Measurements from ENCODE around the gene LSG1.
A peak's percentile ranks its signal among the peaks of the same experiment; 100 is the strongest.

Gene LSG1

DNA sequence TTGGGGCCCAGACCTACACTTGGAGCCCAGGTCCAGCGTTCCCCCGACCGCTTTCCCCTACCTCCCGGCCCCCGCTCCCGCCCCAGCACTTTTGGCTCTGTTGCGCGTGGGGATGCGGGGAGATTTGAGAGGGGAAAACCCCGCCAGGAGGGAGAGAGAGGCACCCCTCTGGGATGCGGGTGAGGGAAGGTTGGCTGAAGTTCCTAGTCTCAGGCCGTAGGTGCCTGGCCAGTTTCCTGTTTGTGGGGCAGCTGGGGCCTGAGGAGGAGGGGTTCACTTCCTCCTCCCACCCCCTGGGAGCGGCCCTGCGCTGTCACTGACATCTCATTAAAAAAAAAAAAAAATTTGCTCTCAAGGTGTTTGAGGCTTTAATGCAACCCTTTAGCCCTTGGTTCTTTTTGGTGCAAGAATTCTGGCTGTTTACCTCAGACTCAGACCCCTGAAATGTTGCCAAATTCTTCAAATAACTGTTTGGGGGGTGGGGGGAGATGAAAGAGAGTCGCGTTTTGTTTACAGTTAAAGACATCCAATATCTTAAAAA lies 16.3 kb upstream of the LSG1 start:
- peak overlapping the region; percentile 81 for H3K27ac ChIP-seq (ENCODE audit: low read depth, low read length)
- H3K4me1 ChIP-seq (ENCODE audit: control insufficient read depth in 5 of 5, insufficient read depth in 5 of 5, low read length in 5 of 5) = peaks cover 8 to 68% (median 53%) of the 10 kb centered on the region in 5 donors
- peaks cover 0 to 13% (median 4%) of the 10 kb centered on the region in 5 donors for H3K27me3 ChIP-seq (ENCODE audit: control insufficient read depth in 5 of 5, insufficient read depth in 4 of 5, low read length in 5 of 5)

GRCh38 chr3:194687638-194688199 lies 15.7 kb upstream of the LSG1 start:
- no peaks in the 10 kb centered on the region for H3K9me3 ChIP-seq (ENCODE audit: control insufficient read depth in 5 of 5, low read length in 5 of 5)
- peak overlapping the region in 4 of 5 donors; percentile 80 to 89 (median 82) for H3K4me3 ChIP-seq (ENCODE audit: low read depth in 1 of 5, low read length in 5 of 5)
- H3K9ac ChIP-seq (ENCODE audit: low read length in 5 of 5) = peak overlapping the region in 2 of 5 donors; percentile 56 to 64
- H3K27ac ChIP-seq (ENCODE audit: low read depth, low read length) = peak overlapping the region; percentile 81
- peaks cover 0 to 4% (median 0%) of the 10 kb centered on the region in 5 donors for H3K36me3 ChIP-seq (ENCODE audit: control insufficient read depth in 5 of 5, insufficient read depth in 5 of 5, low read length in 5 of 5)
- H3K4me1 ChIP-seq (ENCODE audit: control insufficient read depth in 5 of 5, insufficient read depth in 5 of 5, low read length in 5 of 5) = peaks cover 10 to 74% (median 57%) of the 10 kb centered on the region in 5 donors
- peaks cover 0 to 13% (median 4%) of the 10 kb centered on the region in 5 donors for H3K27me3 ChIP-seq (ENCODE audit: control insufficient read depth in 5 of 5, insufficient read depth in 4 of 5, low read length in 5 of 5)

More for the DNA sequence above, 16.3 kb upstream of the LSG1 start:
- Histone ChIP-seq H3K9ac (ENCODE audit: low read length in 5 of 5) (peak overlapping the region in 2 of 5 donors; percentile 56 to 64), H3K4me3 (ENCODE audit: low read depth in 1 of 5, low read length in 5 of 5) (peak overlapping the region in 4 of 5 donors; percentile 80 to 89 (median 82)), H3K36me3 (ENCODE audit: control insufficient read depth in 5 of 5, insufficient read depth in 5 of 5, low read length in 5 of 5) (peaks cover 0 to 4% (median 0%) of the 10 kb centered on the region in 5 donors), H3K9me3 (ENCODE audit: control insufficient read depth in 5 of 5, low read length in 5 of 5) (no peaks in the 10 kb centered on the region)

- H3K9me3 ChIP-seq (ENCODE audit: control insufficient read depth in 5 of 5, low read length in 5 of 5) = no peaks in the 10 kb centered on the region
- peaks cover 0 to 13% (median 4%) of the 10 kb centered on the region in 5 donors for H3K27me3 ChIP-seq (ENCODE audit: control insufficient read depth in 5 of 5, insufficient read depth in 4 of 5, low read length in 5 of 5)
- H3K9ac ChIP-seq (ENCODE audit: low read length in 5 of 5) = peak overlapping the region in 3 of 5 donors; percentile 39 to 64 (median 52)
- peaks cover 11 to 78% (median 62%) of the 10 kb centered on the region in 5 donors for H3K4me1 ChIP-seq (ENCODE audit: control insufficient read depth in 5 of 5, insufficient read depth in 5 of 5, low read length in 5 of 5)
- peak overlapping the region; percentile 81 for H3K27ac ChIP-seq (ENCODE audit: low read depth, low read length)
- H3K36me3 ChIP-seq (ENCODE audit: control insufficient read depth in 5 of 5, insufficient read depth in 5 of 5, low read length in 5 of 5) = peaks cover 0 to 4% (median 0%) of the 10 kb centered on the region in 5 donors
- peak overlapping the region in 4 of 5 donors; percentile 80 to 89 (median 82) for H3K4me3 ChIP-seq (ENCODE audit: low read depth in 1 of 5, low read length in 5 of 5)
Measured at GRCh38 chr3:194686816-194687637, 15.0 kb upstream of the LSG1 start.

- peak overlapping the region in 3 of 5 donors; percentile 39 to 75 (median 73) for H3K9ac ChIP-seq (ENCODE audit: low read length in 5 of 5)
- H3K4me1 ChIP-seq (ENCODE audit: control insufficient read depth in 5 of 5, insufficient read depth in 5 of 5, low read length in 5 of 5) = peaks cover 11 to 72% (median 62%) of the 10 kb centered on the region in 5 donors
- peak overlapping the region; percentile 30 for H3K27ac ChIP-seq (ENCODE audit: low read depth, low read length)
Measured at GRCh38 chr3:194686414-194686815, 14.4 kb upstream of the LSG1 start.

DNA sequence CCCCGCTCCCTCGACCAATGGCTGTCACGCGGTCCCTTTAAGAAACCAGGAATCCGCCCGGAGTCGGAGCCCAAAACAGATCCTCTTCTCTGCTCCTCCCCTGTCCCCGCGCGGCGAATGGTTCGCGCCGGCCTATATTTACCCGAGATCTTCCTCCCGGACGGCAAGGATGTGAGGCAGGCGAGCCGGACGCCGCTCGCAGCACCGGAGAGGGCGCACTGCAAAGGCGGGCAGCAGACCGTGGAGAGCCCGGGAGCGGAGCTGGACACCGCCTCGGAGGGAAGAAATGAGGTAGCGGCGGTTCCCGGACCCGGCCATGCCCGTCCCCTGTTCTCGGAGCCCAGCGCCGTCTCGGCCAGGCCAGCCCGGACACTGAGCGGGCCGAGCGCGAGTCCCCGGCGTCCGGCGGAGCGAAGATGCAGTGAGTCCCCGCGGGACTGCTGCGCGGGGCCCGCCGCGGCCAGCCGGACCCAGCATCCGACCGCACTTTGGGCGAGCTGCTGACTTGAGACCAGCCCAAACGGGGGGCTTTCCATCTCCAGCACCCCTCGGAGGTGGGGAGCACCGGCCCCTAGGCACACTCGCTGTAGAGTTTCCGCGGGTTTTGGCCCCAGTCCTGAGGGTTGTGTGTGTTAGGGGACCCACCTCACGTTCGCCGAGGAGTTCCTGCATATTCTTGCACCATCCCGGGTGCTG lies 13.9 kb upstream of the LSG1 start, which contains the start of gene FAM43A:
Gene FAM43A (plus strand): TSS at position 166 of the 696 bp plus-strand sequence. CDS start 944 bp downstream, outside the sequence.
- Histone ChIP-seq H3K27me3 (ENCODE audit: control insufficient read depth in 5 of 5, insufficient read depth in 4 of 5, low read length in 5 of 5) (peaks cover 0 to 13% (median 4%) of the 10 kb centered on the region in 5 donors), H3K36me3 (ENCODE audit: control insufficient read depth in 5 of 5, insufficient read depth in 5 of 5, low read length in 5 of 5) (peaks cover 0 to 4% (median 0%) of the 10 kb centered on the region in 5 donors), H3K4me1 (ENCODE audit: control insufficient read depth in 5 of 5, insufficient read depth in 5 of 5, low read length in 5 of 5) (peaks cover 11 to 68% (median 62%) of the 10 kb centered on the region in 5 donors), H3K9me3 (ENCODE audit: control insufficient read depth in 5 of 5, low read length in 5 of 5) (no peaks in the 10 kb centered on the region), H3K27ac (ENCODE audit: low read depth, low read length) (peak within 1 kb of the TSS; percentile 81), H3K4me3 (ENCODE audit: low read depth in 1 of 5, low read length in 5 of 5) (peak within 1 kb of the TSS; percentile 80 to 89 (median 84)), H3K9ac (ENCODE audit: low read length in 5 of 5) (peak within 1 kb of the TSS in 3 of 5 donors; percentile 39 to 75 (median 73))

More at GRCh38 chr3:194686414-194686815, 14.4 kb upstream of the LSG1 start:
- peak overlapping the region; percentile 80 to 89 (median 84) for H3K4me3 ChIP-seq (ENCODE audit: low read depth in 1 of 5, low read length in 5 of 5)
- peaks cover 0 to 13% (median 4%) of the 10 kb centered on the region in 5 donors for H3K27me3 ChIP-seq (ENCODE audit: control insufficient read depth in 5 of 5, insufficient read depth in 4 of 5, low read length in 5 of 5)
- H3K9me3 ChIP-seq (ENCODE audit: control insufficient read depth in 5 of 5, low read length in 5 of 5) = no peaks in the 10 kb centered on the region
- H3K36me3 ChIP-seq (ENCODE audit: control insufficient read depth in 5 of 5, insufficient read depth in 5 of 5, low read length in 5 of 5) = peaks cover 0 to 4% (median 0%) of the 10 kb centered on the region in 5 donors

DNA sequence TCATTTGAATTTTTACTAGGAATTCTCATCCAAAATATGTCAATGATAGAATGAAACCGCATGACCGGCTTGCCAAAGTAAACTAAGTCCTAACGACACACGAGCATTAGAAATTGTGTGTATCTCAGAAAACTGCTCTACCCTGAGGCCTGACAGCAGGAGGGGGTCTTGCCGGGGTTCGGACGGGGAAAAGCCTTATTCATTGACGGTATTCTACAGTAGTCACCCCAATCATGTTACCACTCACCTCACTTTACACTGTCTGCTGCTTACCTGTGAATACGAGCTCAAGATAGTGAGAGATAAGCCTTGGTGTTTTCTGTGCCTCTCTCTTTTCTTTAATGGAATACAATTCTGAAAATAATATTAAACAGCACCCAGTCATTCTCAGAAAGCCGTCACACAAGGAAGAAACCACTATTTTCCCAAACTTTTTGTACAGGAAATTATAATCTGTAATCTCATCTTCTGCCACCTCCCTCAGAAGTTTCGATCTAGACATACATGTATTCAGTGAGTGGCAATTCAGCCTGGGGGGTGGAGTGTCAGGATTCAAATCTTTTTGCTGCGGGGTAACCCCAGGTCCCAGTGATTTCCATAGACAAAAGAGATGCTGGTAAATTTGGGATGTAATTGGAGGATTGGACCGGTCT lies 13.2 kb upstream of the LSG1 start:
- peaks cover 11 to 62% (median 61%) of the 10 kb centered on the region in 5 donors for H3K4me1 ChIP-seq (ENCODE audit: control insufficient read depth in 5 of 5, insufficient read depth in 5 of 5, low read length in 5 of 5)
- H3K9me3 ChIP-seq (ENCODE audit: control insufficient read depth in 5 of 5, low read length in 5 of 5) = no peaks in the 10 kb centered on the region
- peak overlapping the region; percentile 11 to 89 (median 81) for H3K4me3 ChIP-seq (ENCODE audit: low read depth in 1 of 5, low read length in 5 of 5)
- peak overlapping the region in 2 of 5 donors; percentile 39 to 73 for H3K9ac ChIP-seq (ENCODE audit: low read length in 5 of 5)
- peaks cover 0 to 13% (median 4%) of the 10 kb centered on the region in 5 donors for H3K27me3 ChIP-seq (ENCODE audit: control insufficient read depth in 5 of 5, insufficient read depth in 4 of 5, low read length in 5 of 5)
- H3K27ac ChIP-seq (ENCODE audit: low read depth, low read length) = no peak overlapping the region
- H3K36me3 ChIP-seq (ENCODE audit: control insufficient read depth in 5 of 5, insufficient read depth in 5 of 5, low read length in 5 of 5) = peaks cover 0 to 4% (median 0%) of the 10 kb centered on the region in 5 donors

GRCh38 chr3:194683380-194683779 lies 11.4 kb upstream of the LSG1 start:
- peaks cover 9 to 49% (median 46%) of the 10 kb centered on the region in 5 donors for H3K4me1 ChIP-seq (ENCODE audit: control insufficient read depth in 5 of 5, insufficient read depth in 5 of 5, low read length in 5 of 5)
- no peak overlapping the region for H3K9ac ChIP-seq (ENCODE audit: low read length in 5 of 5)
- peaks cover 0 to 4% (median 0%) of the 10 kb centered on the region in 5 donors for H3K36me3 ChIP-seq (ENCODE audit: control insufficient read depth in 5 of 5, insufficient read depth in 5 of 5, low read length in 5 of 5)
- no peak overlapping the region for H3K4me3 ChIP-seq (ENCODE audit: low read depth in 1 of 5, low read length in 5 of 5)
- no peaks in the 10 kb centered on the region for H3K9me3 ChIP-seq (ENCODE audit: control insufficient read depth in 5 of 5, low read length in 5 of 5)
- peaks cover 0 to 7% (median 4%) of the 10 kb centered on the region in 5 donors for H3K27me3 ChIP-seq (ENCODE audit: control insufficient read depth in 5 of 5, insufficient read depth in 4 of 5, low read length in 5 of 5)
- H3K27ac ChIP-seq (ENCODE audit: low read depth, low read length) = no peak overlapping the region

GRCh38 chr3:194682694-194683310 lies 10.8 kb upstream of the LSG1 start:
- H3K27ac ChIP-seq (ENCODE audit: low read depth, low read length) = no peak overlapping the region
- H3K9ac ChIP-seq (ENCODE audit: low read length in 5 of 5) = no peak overlapping the region

More at GRCh38 chr3:194682694-194683310, 10.8 kb upstream of the LSG1 start:
- Histone ChIP-seq H3K27me3 (ENCODE audit: control insufficient read depth in 5 of 5, insufficient read depth in 4 of 5, low read length in 5 of 5) (peaks cover 0 to 7% (median 4%) of the 10 kb centered on the region in 5 donors), H3K9me3 (ENCODE audit: control insufficient read depth in 5 of 5, low read length in 5 of 5) (no peaks in the 10 kb centered on the region), H3K36me3 (ENCODE audit: control insufficient read depth in 5 of 5, insufficient read depth in 5 of 5, low read length in 5 of 5) (peaks cover 0 to 4% (median 0%) of the 10 kb centered on the region in 5 donors), H3K4me3 (ENCODE audit: low read depth in 1 of 5, low read length in 5 of 5) (no peak overlapping the region), H3K4me1 (ENCODE audit: control insufficient read depth in 5 of 5, insufficient read depth in 5 of 5, low read length in 5 of 5) (peaks cover 9 to 43% (median 41%) of the 10 kb centered on the region in 5 donors)

All from subcutaneous abdominal adipose tissue (tissue), 5 donors.